Ectodermal cell (in vitro differentiated cells): ENCODE measurements around the gene ACTN2.

Source experiments
- H3K27ac ChIP-seq: 2 replicates; pipeline ENCODE4 v1.7.0; 2013; ENCODE audit warnings: mild to moderate bottlenecking, low read depth, low read length; ENCODE audit not compliant: insufficient read depth, poor library complexity, severe bottlenecking
- H3K27me3 ChIP-seq: 2 replicates; pipeline ENCODE4 v1.7.0; 2013; ENCODE audit warnings: mild to moderate bottlenecking, low read length; ENCODE audit not compliant: insufficient read depth, control insufficient read depth, poor library complexity, severe bottlenecking
- H3K36me3 ChIP-seq: one replicate; pipeline ENCODE4 v1.7.0; 2013; ENCODE audit warnings: low read length; ENCODE audit not compliant: control insufficient read depth, insufficient read depth
- H3K4me1 ChIP-seq: one replicate; pipeline ENCODE4 v1.7.0; 2013; ENCODE audit warnings: low read length; ENCODE audit not compliant: control insufficient read depth, insufficient read depth
- H3K4me3 ChIP-seq: 2 replicates; pipeline ENCODE4 v1.7.0; 2013; ENCODE audit warnings: low read depth, low read length, control low read depth; ENCODE audit not compliant: insufficient read depth
- H3K9me3 ChIP-seq: 2 replicates; pipeline ENCODE4 v1.7.0; 2013; ENCODE audit warnings: mild to moderate bottlenecking, low read length, moderate library complexity; ENCODE audit not compliant: control insufficient read depth
- WGBS, 2 experiments: methylation state at CpG; one replicate each; pipeline ENCODE4 v1.1.7; 2013; ENCODE audit warnings: missing lambda C conversion rate in 2 of 2; 5-methylcytosine and 5-hydroxymethylcytosine counted together

Gene ACTN2

DNA sequence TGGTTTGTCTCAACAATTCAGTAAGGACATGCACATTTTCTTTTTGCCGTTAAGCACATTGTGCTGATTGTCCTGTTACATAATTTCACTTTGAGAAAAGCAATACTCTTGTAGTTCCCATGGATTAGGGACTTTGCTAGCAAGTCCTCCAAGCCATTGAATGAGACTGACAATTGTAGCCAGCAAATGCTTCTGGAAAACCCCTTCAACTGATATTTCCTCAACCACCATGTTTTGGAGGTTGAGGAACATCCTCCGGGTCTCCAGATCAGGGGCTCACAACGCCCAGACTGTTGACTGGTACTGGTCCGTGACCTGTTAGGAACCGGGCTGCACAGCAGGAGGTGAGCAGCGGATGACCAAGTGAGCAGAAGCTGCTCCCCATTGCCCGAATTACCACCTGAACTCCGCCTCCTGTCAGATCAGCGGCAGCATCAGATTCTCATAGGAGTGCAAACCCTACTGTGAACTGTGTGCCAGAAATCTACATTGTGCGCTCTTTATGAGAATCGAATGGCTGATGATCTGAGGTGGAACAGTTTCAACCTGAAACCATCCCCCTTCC, 24.1 kb downstream of the ACTN2 start:
- Histone ChIP-seq H3K27me3 (no peaks in the 10 kb centered on the region), H3K4me3 (no peak overlapping the region), H3K4me1 (no peaks in the 10 kb centered on the region), H3K9me3 (no peaks in the 10 kb centered on the region), H3K27ac (no peak overlapping the region), H3K36me3 (no peaks in the 10 kb centered on the region)
- 88 to 91% methylated on average over 11 of the region's 11 CpGs for WGBS, 2 experiments

DNA sequence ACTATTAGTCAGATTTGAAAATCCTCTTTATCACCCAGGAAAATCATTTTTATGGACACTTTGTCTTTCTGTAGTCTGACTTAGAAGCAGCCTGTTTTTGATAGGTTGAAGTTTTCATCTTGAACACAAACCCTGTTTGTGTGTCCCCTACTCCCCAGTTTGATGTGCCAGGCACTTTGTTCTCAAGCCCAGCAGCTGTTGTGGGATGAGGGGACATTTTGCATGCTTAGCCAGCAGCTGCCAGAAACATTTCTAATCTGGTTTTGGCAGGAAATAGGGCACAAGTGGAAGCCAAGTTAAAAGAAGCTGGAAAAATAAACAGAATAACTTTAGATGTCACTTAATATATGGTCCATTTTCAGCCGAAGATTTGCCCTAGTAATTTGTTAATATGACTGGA, 29.9 kb downstream of the ACTN2 start:
- 95 to 96% methylated on average over 1 of the region's 1 CpG for WGBS, 2 experiments
- Histone ChIP-seq H3K27me3 (no peaks in the 10 kb centered on the region), H3K36me3 (no peaks in the 10 kb centered on the region), H3K4me3 (no peak overlapping the region), H3K4me1 (no peaks in the 10 kb centered on the region), H3K27ac (no peak overlapping the region), H3K9me3 (no peaks in the 10 kb centered on the region)

DNA sequence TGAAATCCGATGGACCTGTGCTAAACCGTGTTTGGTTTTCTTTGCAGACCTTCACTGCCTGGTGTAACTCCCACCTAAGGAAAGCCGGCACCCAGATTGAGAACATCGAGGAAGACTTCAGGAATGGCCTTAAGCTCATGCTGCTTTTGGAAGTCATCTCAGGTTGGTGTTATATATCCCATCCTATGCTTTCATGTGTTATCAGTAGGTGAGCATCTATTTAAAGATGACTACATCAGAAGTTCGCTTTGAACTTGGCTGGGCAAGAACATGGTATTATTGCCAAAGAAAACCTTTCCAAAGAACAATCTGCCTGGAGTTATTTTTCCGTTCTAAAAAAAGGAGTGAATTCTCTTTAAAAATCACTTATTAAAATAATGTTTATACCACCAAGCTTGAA, 31.5 kb downstream of the ACTN2 start:
- H3K4me1 ChIP-seq: no peaks in the 10 kb centered on the region
- H3K36me3 ChIP-seq: no peaks in the 10 kb centered on the region
- no peaks in the 10 kb centered on the region for H3K27me3 ChIP-seq
- H3K27ac ChIP-seq: no peak overlapping the region
- 95 to 97% methylated on average over 5 of the region's 6 CpGs for WGBS, 2 experiments
- no peaks in the 10 kb centered on the region for H3K9me3 ChIP-seq
- H3K4me3 ChIP-seq: no peak overlapping the region

DNA sequence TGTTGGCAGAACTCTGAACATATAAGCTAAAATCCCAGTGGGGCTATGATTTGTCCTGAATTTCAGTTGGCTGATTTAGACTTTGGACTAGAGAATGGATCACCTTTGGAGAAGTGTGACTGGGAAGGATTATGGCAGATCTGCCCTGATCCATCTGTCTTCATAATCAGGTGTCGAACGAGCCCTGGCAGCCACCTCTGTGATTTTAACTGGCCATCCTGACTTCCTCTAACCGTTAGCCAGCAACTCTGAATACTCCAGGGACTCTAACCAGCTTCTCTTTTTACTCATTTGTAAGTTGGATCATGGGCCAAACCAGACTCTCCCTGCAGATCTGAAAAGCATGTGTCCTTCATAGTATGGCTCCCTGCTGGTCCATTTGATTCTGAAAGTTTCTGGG, 32.0 kb downstream of the ACTN2 start:
- Histone ChIP-seq H3K27me3 (no peaks in the 10 kb centered on the region), H3K4me3 (no peak overlapping the region), H3K4me1 (no peaks in the 10 kb centered on the region), H3K36me3 (no peaks in the 10 kb centered on the region), H3K27ac (no peak overlapping the region), H3K9me3 (no peaks in the 10 kb centered on the region)
- WGBS, 2 experiments: 88 to 93% methylated on average over 3 of the region's 3 CpGs

DNA sequence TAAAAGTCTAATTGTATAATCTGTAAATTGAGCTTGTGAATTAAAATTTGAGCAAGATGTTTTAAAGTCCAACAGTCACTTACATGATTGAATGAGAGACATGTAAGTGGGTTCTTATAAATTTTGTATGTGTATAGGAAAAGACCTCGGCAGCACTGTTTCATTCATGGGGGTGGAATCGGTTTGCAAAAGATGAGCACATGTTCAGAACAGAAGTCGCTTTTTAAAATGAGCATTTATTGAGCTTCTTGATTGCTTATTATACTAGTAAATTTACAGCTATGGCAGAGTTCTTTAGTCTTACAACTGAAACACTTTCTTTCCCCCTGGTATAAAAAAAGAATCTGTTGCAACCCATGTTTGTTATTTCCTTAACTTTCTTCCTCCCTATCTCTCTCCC, 33.9 kb downstream of the ACTN2 start:
- no peaks in the 10 kb centered on the region for H3K27me3 ChIP-seq
- H3K36me3 ChIP-seq: no peaks in the 10 kb centered on the region
- H3K4me3 ChIP-seq: no peak overlapping the region
- 57 to 62% methylated on average over 3 of the region's 3 CpGs for WGBS, 2 experiments
- H3K9me3 ChIP-seq: no peaks in the 10 kb centered on the region
- no peaks in the 10 kb centered on the region for H3K4me1 ChIP-seq
- no peak overlapping the region for H3K27ac ChIP-seq

DNA sequence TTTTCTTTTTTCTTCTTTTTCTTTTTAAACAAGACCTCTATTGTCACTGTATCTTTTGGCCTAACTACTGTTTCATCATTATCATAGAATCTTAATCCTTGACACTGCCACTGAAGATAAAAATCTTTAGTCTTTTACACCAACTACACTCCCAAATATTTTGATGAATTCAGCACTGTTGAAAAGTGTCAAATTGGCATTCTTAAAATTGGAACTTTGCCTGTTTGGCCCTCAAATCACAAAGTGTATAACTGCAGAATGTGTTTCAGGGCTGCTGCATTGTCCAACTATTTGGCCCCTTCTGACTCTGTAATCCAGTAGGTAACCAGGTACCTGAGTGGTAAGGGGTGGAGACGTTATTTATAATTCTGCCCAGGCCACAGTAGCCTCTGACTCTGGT, 34.3 kb downstream of the ACTN2 start:
- WGBS, 2 experiments: 86 to 88% methylated on average over 1 of the region's 1 CpG
- H3K27ac ChIP-seq: no peak overlapping the region
- H3K27me3 ChIP-seq: no peaks in the 10 kb centered on the region
- H3K9me3 ChIP-seq: no peaks in the 10 kb centered on the region
- no peak overlapping the region for H3K4me3 ChIP-seq
- H3K4me1 ChIP-seq: no peaks in the 10 kb centered on the region
- H3K36me3 ChIP-seq: no peaks in the 10 kb centered on the region

DNA sequence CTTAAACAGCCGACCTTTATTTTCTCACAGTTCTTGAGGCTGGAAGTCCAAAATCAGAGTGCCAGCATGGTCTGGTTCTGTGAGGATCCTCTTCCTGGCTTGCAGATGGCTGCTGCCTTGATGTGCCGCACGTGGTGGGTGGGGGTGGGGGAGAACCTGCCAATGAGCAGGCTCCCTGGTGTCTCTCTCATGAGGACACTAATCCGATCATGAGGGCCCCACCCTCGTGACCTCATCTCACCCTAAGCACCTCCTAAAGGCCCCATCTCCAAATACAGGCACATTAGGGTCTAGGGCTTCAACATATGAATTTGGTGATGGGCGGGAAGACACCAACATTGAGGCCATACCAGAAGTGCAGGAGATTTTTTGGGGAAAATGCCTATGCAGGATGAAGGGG, 37.8 kb downstream of the ACTN2 start:
- H3K27ac ChIP-seq: no peak overlapping the region
- no peaks in the 10 kb centered on the region for H3K9me3 ChIP-seq
- no peaks in the 10 kb centered on the region for H3K27me3 ChIP-seq
- 56 to 72% methylated on average over 5 to 6 of the region's 6 CpGs for WGBS, 2 experiments
- no peak overlapping the region for H3K4me3 ChIP-seq
- no peaks in the 10 kb centered on the region for H3K36me3 ChIP-seq
- H3K4me1 ChIP-seq: no peaks in the 10 kb centered on the region

DNA sequence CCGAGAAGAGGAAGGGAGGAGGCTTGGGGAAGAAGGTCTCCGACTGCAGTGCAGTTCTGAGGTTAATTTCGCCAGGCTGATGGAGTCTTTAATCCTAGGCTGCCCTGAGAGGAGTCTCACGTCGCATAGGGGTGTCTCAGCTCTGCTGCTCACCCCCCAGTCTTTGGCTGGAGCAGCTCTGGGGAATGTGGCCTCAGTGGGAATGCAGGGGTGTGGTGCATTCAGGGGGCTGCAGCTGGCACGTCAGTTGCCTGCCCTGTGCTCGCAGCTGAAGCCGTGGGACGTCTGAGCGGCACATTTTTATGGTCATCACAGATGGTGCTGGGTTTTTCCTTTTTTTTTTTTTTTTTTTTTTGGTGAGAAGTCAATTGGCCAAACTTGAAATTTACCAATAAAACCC, 38.2 kb downstream of the ACTN2 start:
- Histone ChIP-seq H3K9me3 (no peaks in the 10 kb centered on the region), H3K27ac (no peak overlapping the region), H3K36me3 (no peaks in the 10 kb centered on the region), H3K4me1 (no peaks in the 10 kb centered on the region), H3K27me3 (no peaks in the 10 kb centered on the region), H3K4me3 (no peak overlapping the region)
- 80% methylated on average over 10 of the region's 10 CpGs for WGBS, 2 experiments

DNA sequence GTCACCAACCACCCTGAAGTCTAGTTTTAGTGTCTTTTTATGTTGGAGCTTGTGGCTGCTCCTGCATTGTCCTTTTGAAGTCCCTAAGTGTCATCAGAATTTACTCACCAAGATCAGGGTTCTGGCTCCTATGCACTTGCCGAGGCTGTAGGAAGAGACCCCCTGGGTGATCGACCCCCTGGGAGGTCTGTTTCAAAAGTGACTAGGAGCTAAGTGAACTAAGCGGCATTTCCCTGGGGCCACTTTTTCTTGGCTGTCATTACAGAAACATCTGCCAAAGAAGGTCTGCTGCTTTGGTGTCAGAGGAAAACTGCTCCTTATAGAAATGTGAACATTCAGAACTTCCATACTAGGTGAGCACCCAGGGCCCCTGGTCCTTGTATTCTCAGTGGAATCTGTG, 39.4 kb downstream of the ACTN2 start:
- Histone ChIP-seq H3K27me3 (no peaks in the 10 kb centered on the region), H3K27ac (no peak overlapping the region), H3K36me3 (no peaks in the 10 kb centered on the region), H3K4me3 (no peak overlapping the region), H3K4me1 (no peaks in the 10 kb centered on the region), H3K9me3 (no peaks in the 10 kb centered on the region)
- 73 to 82% methylated on average over 3 of the region's 3 CpGs for WGBS, 2 experiments

GRCh38 chr1:236727521-236727920, 41.2 kb downstream of the ACTN2 start:
- H3K9me3 ChIP-seq: no peaks in the 10 kb centered on the region
- no peaks in the 10 kb centered on the region for H3K27me3 ChIP-seq
- WGBS, 2 experiments: 94 to 96% methylated on average over 11 of the region's 11 CpGs
- no peak overlapping the region for H3K27ac ChIP-seq
- no peak overlapping the region for H3K4me3 ChIP-seq
- no peaks in the 10 kb centered on the region for H3K36me3 ChIP-seq
- H3K4me1 ChIP-seq: no peaks in the 10 kb centered on the region

- H3K9me3 ChIP-seq: no peaks in the 10 kb centered on the region
- no peaks in the 10 kb centered on the region for H3K27me3 ChIP-seq
- WGBS, 2 experiments: 90 to 96% methylated on average over 4 of the region's 4 CpGs
- no peak overlapping the region for H3K27ac ChIP-seq
- no peaks in the 10 kb centered on the region for H3K4me1 ChIP-seq
- H3K4me3 ChIP-seq: no peak overlapping the region
- H3K36me3 ChIP-seq: no peaks in the 10 kb centered on the region
Measured at GRCh38 chr1:236728752-236729151, 42.5 kb downstream of the ACTN2 start.
